ENCODE measurements around the gene TRIM17. TPM values are rescaled to one million over a fixed set of nuclear protein-coding genes. Genes with fewer than 3 reads are reported as not detected.

Gene TRIM17
- total and polyA plus RNA-seq, 9 of the 15 experiments (the other 6 are each of a cell fraction or from before 2014, with no cell fraction given) = not detected

GRCh38 chr1:228452194-228453021 is 35.7 kb upstream of the TRIM17 start (continued):
- TF ChIP-seq TAF9B (IDR thresholded peaks at IDR 0.05; ENCODE audit: partially characterized antibody) (peak; percentile 83), TFAP4 (CRISPR knock-in tag; IDR thresholded peaks at IDR 0.05; ENCODE audit: borderline replicate concordance) (peak; percentile 96), ZKSCAN1 (IDR thresholded peaks at IDR 0.05; ENCODE audit: low read depth, low read length) (no peak), ESRRA (IDR thresholded peaks at IDR 0.05; ENCODE audit: borderline replicate concordance, low read depth) (peak; percentile 100), MED1 (CRISPR knock-in tag; IDR thresholded peaks at IDR 0.05; ENCODE audit: borderline replicate concordance) (no peak), ZBTB7A (IDR thresholded peaks at IDR 0.05; ENCODE audit: borderline replicate concordance, control insufficient read depth, low read depth, low read length) (peak; percentile 93; the same call in 1 of the 2 replicates), THRB (CRISPR knock-in tag; conservative IDR thresholded peaks at IDR 0.05) (peak; percentile 97), PRPF4 (IDR thresholded peaks at IDR 0.05; ENCODE audit: insufficient read depth, low read depth, low read length, poor library complexity, severe bottlenecking) (no peak), SAP30 (IDR thresholded peaks at IDR 0.05; ENCODE audit: borderline replicate concordance, insufficient read depth, low read depth, low read length, poor library complexity, severe bottlenecking) (no peak), NR1H2 (CRISPR knock-in tag; IDR thresholded peaks at IDR 0.05) (0 out of 2 replicates have a peak, but pooled peaks have one; percentile 71), CHD7 (IDR thresholded peaks at IDR 0.05; ENCODE audit: low read depth, low read length) (no peak)

Data from K562 (cell line).